GM21717 (cell line): ENCODE results near the gene RNASEL.

Experiments used
- ATAC-seq: cut with Tn5 transposase; IDR thresholded peaks from one replicate; pipeline ENCODE4 v1.9.1; 2021; ENCODE audit warnings: mild to moderate bottlenecking, moderate library complexity; ENCODE audit not compliant: unreplicated experiment

RNASEL gene

GRCh38 chr1:182600745-182601415 is 11.8 kb upstream of the RNASEL start:
- no peak for ATAC-seq

- no peak for ATAC-seq
These were observed 11.1 kb upstream of the RNASEL start for GRCh38 chr1:182600036-182600713.

GRCh38 chr1:182599339-182599738 is 10.3 kb upstream of the RNASEL start:
- ATAC-seq: no peak

GRCh38 chr1:182598296-182598695 is 9.2 kb upstream of the RNASEL start:
- ATAC-seq: no peak

- no peak for ATAC-seq
These were observed 7.9 kb upstream of the RNASEL start for GRCh38 chr1:182596934-182597333.

GRCh38 chr1:182595641-182596240 is 6.7 kb upstream of the RNASEL start:
- no peak for ATAC-seq

GRCh38 chr1:182589931-182590330 is 875 bp upstream of the RNASEL start:
- ATAC-seq: no peak

GRCh38 chr1:182589520-182589919 is 464 bp upstream of the RNASEL start:
- no peak for ATAC-seq

- ATAC-seq: no peak
These were observed 1.2 kb downstream of the RNASEL start for GRCh38 chr1:182587666-182588499.

GRCh38 chr1:182587093-182587492 is 2.0 kb downstream of the RNASEL start:
- no peak for ATAC-seq

- ATAC-seq: no peak
These were observed 2.7 kb downstream of the RNASEL start for GRCh38 chr1:182586380-182586779.

GRCh38 chr1:182584746-182585145 is 4.3 kb downstream of the RNASEL start:
- ATAC-seq: no peak

- no peak for ATAC-seq
These were observed 8.3 kb downstream of the RNASEL start for GRCh38 chr1:182580736-182581135.

- ATAC-seq: no peak
These were observed 13.4 kb downstream of the RNASEL start for GRCh38 chr1:182575540-182576149.

- ATAC-seq: no peak
These were observed 14.9 kb downstream of the RNASEL start for GRCh38 chr1:182574156-182574555.

- no peak for ATAC-seq
These were observed 18.5 kb downstream of the RNASEL start for GRCh38 chr1:182570611-182570970.

GRCh38 chr1:182569939-182570610 is 19.0 kb downstream of the RNASEL start:
- no peak for ATAC-seq

GRCh38 chr1:182568647-182569284 is 20.3 kb downstream of the RNASEL start:
- ATAC-seq: no peak

GRCh38 chr1:182567629-182568028 is 21.4 kb downstream of the RNASEL start:
- ATAC-seq: no peak

- no peak for ATAC-seq
These were observed 23.5 kb downstream of the RNASEL start for GRCh38 chr1:182565537-182565936.
